Activated T-cell treated with anti-CD3 and anti-CD28 coated beads for 4 hours (primary cell): ENCODE measurements around the gene PGM2.
"Not testable (repeated sequence)": the region's sequence is repeated elsewhere in the genome, so short reads cannot be mapped to it uniquely, and the experiment has no call there.

Source experiments
- DNase-seq: peaks from one replicate; pipeline ENCODE4 v3.0.0-alpha.2; 2020

PGM2 gene

GRCh38 chr4:37820458-37820857 is 6.0 kb upstream of the PGM2 start:
- DNase-seq: not testable (repeated sequence)

GRCh38 chr4:37821953-37822605 is 4.4 kb upstream of the PGM2 start:
- DNase-seq: no peak

DNA sequence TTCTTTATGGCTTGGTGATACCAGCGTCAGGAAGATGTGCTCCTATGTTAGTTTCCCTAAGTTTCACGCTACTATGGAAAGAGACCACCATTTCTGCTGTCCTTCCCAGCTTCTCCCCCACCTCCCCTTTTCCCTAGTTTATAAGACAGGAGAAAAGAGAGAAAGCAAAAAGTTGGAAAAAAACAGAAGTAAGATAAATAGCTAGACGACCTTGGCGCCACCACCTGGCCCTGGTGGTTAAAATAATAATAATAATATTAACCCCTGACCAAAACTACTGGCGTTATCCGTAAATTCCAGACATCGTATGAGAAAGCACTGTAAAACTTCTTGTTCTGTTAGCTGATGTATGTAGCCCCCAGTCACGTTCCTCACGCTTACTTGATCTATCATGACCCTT is 985 bp upstream of the PGM2 start:
- DNase-seq: not testable (repeated sequence)

DNA sequence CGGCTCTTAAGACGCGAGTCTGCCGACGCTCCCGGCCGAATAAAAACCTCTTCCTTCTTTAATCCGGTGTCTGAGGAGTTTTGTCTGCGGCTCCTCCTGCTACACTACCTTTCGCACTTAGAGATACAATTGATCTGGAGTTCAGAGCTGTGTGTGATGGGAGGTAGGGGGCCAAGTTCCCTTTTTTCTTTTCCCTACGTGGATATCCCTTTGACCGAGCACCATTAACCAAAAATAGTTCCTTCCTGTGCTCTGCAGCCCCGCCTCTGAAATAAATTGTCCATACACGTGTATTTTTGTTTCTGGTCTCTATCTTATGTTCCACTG is 555 bp upstream of the PGM2 start:
- no peak for DNase-seq

GRCh38 chr4:37827030-37827685 is 672 bp downstream of the PGM2 start:
- DNase-seq: no peak

- DNase-seq: no peak
These were observed 1.4 kb downstream of the PGM2 start for GRCh38 chr4:37827802-37828321.

DNA sequence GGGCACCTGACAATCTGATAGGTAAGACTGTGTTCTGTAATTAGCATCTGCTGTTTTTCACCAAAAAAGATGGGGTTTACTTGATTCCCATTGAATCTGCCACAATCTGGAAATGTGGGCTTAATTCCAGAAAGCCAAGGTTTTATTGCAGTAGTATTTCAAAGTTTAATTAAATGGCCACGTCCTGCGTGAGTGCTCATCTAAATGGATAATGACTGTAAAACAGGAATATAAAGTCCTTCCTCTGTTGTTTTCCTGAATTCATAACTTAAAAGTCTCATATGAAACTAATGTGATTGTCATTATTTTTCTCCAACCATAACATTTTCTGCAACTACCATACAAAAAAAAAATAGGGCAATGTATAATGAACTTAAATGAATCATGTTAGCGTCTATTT is 2.4 kb downstream of the PGM2 start:
- DNase-seq: no peak

DNA sequence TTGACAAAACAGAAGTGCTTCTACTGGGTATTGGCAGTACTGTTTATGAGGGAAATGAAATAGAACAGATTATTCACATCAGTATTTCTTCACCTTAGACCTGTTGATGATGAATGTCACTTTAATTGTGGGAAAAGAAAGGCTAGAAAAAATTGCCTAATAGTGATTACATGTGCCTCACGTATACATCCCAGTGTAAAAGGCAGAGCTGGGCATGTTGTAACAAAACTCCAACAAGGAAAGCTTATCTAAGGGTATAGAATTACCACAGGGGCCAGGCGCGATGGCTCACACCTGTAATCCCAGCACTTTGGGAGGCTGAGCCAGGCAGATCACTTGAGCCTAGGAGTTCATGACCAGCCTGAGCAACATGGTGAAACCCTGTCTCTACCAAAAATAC is 4.2 kb downstream of the PGM2 start:
- DNase-seq: no peak

DNA sequence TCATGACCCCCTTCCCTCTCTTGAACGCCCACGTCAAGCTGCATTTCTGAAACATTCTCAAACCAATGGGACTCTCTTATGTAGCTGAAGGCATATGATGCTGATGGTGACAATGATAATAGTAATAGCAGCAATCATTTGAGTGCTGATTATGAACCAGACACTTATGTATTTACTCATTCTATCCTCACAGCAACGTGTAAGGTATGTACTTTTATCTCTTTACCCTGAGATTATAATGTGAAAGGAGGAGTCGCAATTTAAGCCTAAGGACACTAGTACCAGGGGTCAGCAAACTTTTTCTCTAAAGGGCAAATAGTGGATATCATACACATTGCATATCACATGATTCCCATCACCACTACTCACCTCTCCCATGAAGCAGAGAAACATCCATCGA is 8.5 kb downstream of the PGM2 start:
- no peak for DNase-seq

GRCh38 chr4:37835806-37836205 is 9.3 kb downstream of the PGM2 start:
- no peak for DNase-seq

DNA sequence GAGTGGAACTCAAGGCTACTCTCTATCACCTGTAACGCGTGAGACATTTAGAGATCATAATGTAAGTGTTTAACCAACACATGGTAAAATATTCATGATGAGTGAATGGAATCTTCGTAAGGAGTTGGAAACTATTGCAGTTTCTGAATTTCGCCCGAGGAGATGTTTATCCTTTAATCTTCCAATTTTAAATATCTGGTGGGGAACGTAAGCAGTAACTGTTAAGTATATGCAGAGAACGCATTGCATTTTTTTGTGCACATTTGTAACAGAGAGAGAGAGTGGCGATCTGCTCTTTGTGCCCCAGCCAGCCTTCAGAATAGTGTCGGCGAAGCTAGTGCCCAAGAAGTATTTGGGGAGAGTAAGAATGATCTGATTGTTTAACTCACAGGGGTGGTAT is 9.8 kb downstream of the PGM2 start:
- no peak for DNase-seq

DNA sequence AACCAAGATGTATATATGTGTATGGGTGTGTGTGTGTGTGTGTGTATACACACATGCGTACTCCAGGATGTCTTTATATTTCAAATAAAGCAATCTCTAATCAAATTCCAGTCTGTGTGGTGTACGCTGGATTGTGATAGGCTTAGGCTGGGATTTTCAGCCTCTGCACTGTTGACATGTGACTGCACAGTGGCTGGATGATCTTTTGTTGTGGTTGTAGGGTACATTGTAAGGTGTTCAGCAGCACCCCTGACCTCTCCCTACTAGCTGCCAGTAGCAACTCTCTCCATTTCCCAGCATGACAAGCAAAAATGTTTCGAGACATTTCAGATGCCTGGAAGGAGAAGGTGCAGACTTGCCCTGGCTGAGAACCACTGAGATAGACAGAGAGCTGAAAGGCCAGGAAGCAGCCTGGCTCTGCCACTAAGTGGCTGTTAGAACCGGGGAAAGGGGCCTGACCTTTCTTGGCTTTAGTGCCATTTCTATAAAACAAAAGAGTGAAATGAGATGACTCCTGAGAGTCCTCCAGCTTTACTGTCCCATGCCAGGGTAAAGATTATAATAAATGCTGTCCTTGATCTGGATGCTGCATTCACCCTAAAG is 10.5 kb downstream of the PGM2 start:
- DNase-seq: no peak

- DNase-seq: no peak
These were observed 11.0 kb downstream of the PGM2 start for GRCh38 chr4:37837446-37837845.

GRCh38 chr4:37839426-37839825 is 12.9 kb downstream of the PGM2 start:
- no peak for DNase-seq

- no peak for DNase-seq
These were observed 17.7 kb downstream of the PGM2 start for GRCh38 chr4:37844204-37844603.

- DNase-seq: no peak
These were observed 18.7 kb downstream of the PGM2 start for GRCh38 chr4:37845201-37845600.

GRCh38 chr4:37847311-37847884 is 20.9 kb downstream of the PGM2 start:
- DNase-seq: no peak

- no peak for DNase-seq
These were observed 25.9 kb downstream of the PGM2 start for GRCh38 chr4:37852376-37852775.

GRCh38 chr4:37858112-37858511 is 31.6 kb downstream of the PGM2 start:
- DNase-seq: no peak

DNA sequence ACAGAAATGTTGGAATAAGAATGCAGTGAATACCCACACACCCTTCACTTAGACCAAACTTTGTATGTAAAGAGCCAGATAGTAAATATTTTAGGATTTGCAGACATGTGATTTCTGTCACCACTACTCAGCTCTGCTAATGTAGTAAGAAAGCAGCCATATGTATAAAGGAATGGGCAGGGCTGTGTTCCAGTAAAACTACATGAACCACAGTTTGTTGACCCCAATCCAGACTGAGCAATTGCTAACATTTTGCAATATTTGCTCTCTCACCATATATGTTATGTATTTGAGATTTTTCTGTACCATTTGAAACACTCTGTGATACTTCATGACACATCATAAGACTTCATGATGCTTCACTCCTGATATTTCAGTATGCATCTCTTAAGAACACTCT is 32.4 kb downstream of the PGM2 start:
- no peak for DNase-seq

DNA sequence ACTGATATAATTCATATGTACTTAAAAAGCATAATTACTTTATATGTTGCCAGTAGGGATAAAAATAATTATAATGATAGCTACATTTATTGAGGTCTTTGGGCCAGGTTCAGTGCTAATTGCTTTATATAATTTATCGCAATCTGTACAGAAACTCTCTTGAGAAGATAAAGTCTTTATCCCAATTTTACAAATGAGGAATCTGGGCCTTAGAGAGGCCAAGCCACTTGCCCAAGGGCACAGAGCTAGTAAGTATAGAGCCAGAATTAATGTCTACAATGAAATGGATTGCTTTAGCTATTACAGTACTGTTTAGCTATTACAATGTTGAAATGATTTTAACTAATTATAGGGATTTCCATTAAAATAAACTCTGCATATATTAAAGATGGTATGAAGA is 33.8 kb downstream of the PGM2 start:
- DNase-seq: no peak

DNA sequence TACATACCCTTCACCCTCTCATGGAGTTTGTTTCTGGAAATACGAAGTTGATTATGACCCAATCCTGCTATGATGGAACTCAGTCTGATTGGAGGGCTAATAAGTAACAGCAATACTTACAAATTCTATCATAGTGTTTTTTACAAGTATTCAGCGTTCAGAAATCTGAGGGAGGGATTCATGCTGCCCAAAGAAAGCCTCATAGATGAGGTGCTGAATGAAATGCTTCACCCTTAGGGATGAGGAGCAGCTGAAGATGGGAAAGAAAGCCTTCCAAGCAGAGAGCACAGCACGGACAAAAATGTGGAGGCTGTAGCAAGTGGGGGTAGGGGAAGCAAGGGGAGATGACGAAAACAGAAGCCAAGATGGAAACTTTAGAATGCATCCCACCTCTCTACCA is 36.5 kb downstream of the PGM2 start:
- DNase-seq: no peak

DNA sequence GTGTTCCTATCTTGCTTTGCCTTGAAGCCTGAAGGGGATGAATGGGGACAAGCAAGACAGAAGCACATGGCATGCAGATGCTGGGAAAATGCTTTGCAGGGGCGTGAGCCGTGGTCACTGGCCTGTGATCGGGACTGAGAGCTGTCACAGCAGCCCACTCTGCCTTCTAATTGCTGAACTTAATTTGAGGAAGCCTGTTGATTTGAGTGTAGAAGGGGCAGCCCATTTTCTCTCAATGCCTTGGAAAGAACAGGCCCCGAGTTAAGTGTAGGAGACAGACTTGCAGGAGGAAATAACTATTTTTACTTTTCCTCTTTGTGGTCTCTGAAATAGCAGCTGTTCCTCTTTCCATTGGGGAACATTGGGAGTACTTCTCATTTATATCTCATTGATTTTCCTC is 38.3 kb downstream of the PGM2 start:
- no peak for DNase-seq

- no peak for DNase-seq
These were observed 39.0 kb downstream of the PGM2 start for GRCh38 chr4:37865450-37865849.
